IMR-90 (cell line): ENCODE data around the gene UBE3B. TPM values are rescaled to one million over a fixed set of nuclear protein-coding genes. Genes with fewer than 3 reads are reported as not detected.

Source experiments
- ATAC-seq: fragments of 200-7000 bp; cut with Tn5 transposase; 2 replicates; pipeline ENCODE4 v1.9.1; 2020; ENCODE audit warnings: low read depth, mild to moderate bottlenecking, moderate library complexity
- BruUV-seq: library from RNA; stranded (reverse); fragments of 400-500 nt; replicated peaks from 2 replicates; lab custom pipeline; 2021; lab: Mats Ljungman, UMichigan
- CTCF ChIA-PET: fragments of 300-600 bp; formaldehyde crosslinking; extraction: SDS; loops from one replicate; lab custom pipeline; 2021; ENCODE audit warnings: antibody characterized with exemption; lab: Yijun Ruan, JAX
- POLR2A ChIA-PET: fragments of 300-600 bp; sonication (Branson Sonifier 250); formaldehyde crosslinking; loops from one replicate; lab custom pipeline; 2022; ENCODE audit warnings: antibody characterized with exemption; ENCODE audit not compliant: unreplicated experiment; lab: Charles Lee
- DNase-seq: peaks from one replicate; pipeline ENCODE4 v3.0.0; 2013
- H2AFZ ChIP-seq: replicated peaks from 2 replicates; pipeline ENCODE3; 2013; ENCODE audit warnings: low read length, mild to moderate bottlenecking; ENCODE audit not compliant: poor library complexity
- H2AK5ac ChIP-seq: 2 replicates; pipeline ENCODE4 v1.6.1; 2013; ENCODE audit warnings: low read depth, low read length, inconsistent platforms
- H2AK9ac ChIP-seq: replicated peaks from 2 replicates; pipeline ENCODE3; 2013; ENCODE audit warnings: mild to moderate bottlenecking, low read depth, low read length, moderate library complexity; ENCODE audit not compliant: poor library complexity
- H2BK120ac ChIP-seq: 2 replicates; pipeline ENCODE4 v1.6.1; 2013; ENCODE audit warnings: low read depth, low read length, inconsistent platforms
- H2BK15ac ChIP-seq: 3 replicates; pipeline ENCODE4 v1.6.1; 2013; ENCODE audit warnings: low read depth, low read length, inconsistent platforms
- H2BK20ac ChIP-seq: 2 replicates; pipeline ENCODE4 v1.6.1; 2013; ENCODE audit warnings: low read depth, mild to moderate bottlenecking, inconsistent platforms, low read length, moderate library complexity
- H2BK5ac ChIP-seq: 2 replicates; pipeline ENCODE4 v1.6.1; 2013; ENCODE audit warnings: mild to moderate bottlenecking, low read depth, low read length, inconsistent platforms; ENCODE audit not compliant: poor library complexity, severe bottlenecking
- H3K14ac ChIP-seq: replicated peaks from 2 replicates; pipeline ENCODE4 v1.6.1; 2013; ENCODE audit warnings: low read depth, low read length, inconsistent platforms
- H3K18ac ChIP-seq: 2 replicates; pipeline ENCODE4 v1.6.1; 2013; ENCODE audit warnings: low read depth, low read length, control low read depth
- H3K23ac ChIP-seq: 2 replicates; pipeline ENCODE4 v1.6.1; 2013; ENCODE audit warnings: low read depth, low read length, inconsistent platforms
- H3K27ac ChIP-seq: 2 replicates; pipeline ENCODE4 v1.5.1; 2013; ENCODE audit warnings: mild to moderate bottlenecking, control low read depth, low read length; ENCODE audit not compliant: insufficient read depth
- H3K27me3 ChIP-seq: 2 replicates; pipeline ENCODE4 v1.6.1; 2013; ENCODE audit warnings: low read length; ENCODE audit not compliant: control insufficient read depth, insufficient read depth
- H3K36me3 ChIP-seq: 2 replicates; pipeline ENCODE4 v1.6.1; 2013; ENCODE audit warnings: low read length, mixed read lengths; ENCODE audit not compliant: control insufficient read depth, insufficient read depth
- H3K4ac ChIP-seq: 2 replicates; pipeline ENCODE4 v1.6.1; 2013; ENCODE audit warnings: low read depth, low read length, inconsistent platforms
- H3K4me1 ChIP-seq: 2 replicates; pipeline ENCODE4 v1.6.1; 2013; ENCODE audit warnings: low read length, mixed read lengths; ENCODE audit not compliant: control insufficient read depth, insufficient read depth
- H3K4me2 ChIP-seq: 2 replicates; pipeline ENCODE4 v1.6.1; 2013; ENCODE audit warnings: low read depth, mild to moderate bottlenecking, control low read depth, low read length, moderate library complexity
- H3K4me3 ChIP-seq: 2 replicates; pipeline ENCODE4 v1.5.1; 2013; ENCODE audit warnings: low read depth, mild to moderate bottlenecking, control low read depth, low read length, moderate library complexity; ENCODE audit not compliant: insufficient read depth
- H3K56ac ChIP-seq: 2 replicates; pipeline ENCODE4 v1.6.1; 2013; ENCODE audit warnings: low read length, inconsistent platforms; ENCODE audit not compliant: insufficient read depth; ENCODE audit errors: extremely low read depth
- H3K79me1 ChIP-seq, 2 experiments: 2 replicates each; pipeline ENCODE4 v1.6.1; 2013; ENCODE audit warnings: low read length in 2 of 2, inconsistent platforms in 1 of 2, low read depth in 1 of 2
- H3K9ac ChIP-seq: 2 replicates; pipeline ENCODE4 v1.6.1; 2013; ENCODE audit warnings: low read depth, low read length, control low read depth
- H3K9me1 ChIP-seq: 2 replicates; pipeline ENCODE4 v1.6.1; 2013; ENCODE audit warnings: low read length, inconsistent platforms; ENCODE audit not compliant: insufficient read depth
- H3K9me3 ChIP-seq: 2 replicates; pipeline ENCODE4 v1.6.1; 2013; ENCODE audit warnings: low read length; ENCODE audit not compliant: control insufficient read depth, insufficient read depth
- H4K20me1 ChIP-seq: 2 replicates; pipeline ENCODE4 v1.6.1; 2013; ENCODE audit warnings: low read length, inconsistent platforms; ENCODE audit not compliant: insufficient read depth
- H4K5ac ChIP-seq: 2 replicates; pipeline ENCODE4 v1.6.1; 2013; ENCODE audit warnings: mild to moderate bottlenecking, low read depth, low read length, control low read depth
- H4K8ac ChIP-seq, 2 experiments: 2 replicates each; pipeline ENCODE4 v1.6.1; 2013; ENCODE audit warnings: low read depth in 2 of 2, low read length in 2 of 2, control low read depth in 1 of 2, inconsistent platforms in 1 of 2
- H4K91ac ChIP-seq: 2 replicates; pipeline ENCODE4 v1.6.1; 2013; ENCODE audit warnings: low read depth, low read length, inconsistent platforms; ENCODE audit not compliant: insufficient read depth
- BHLHE40 ChIP-seq: fragments of 150-350 bp; IDR thresholded peaks from 2 replicates; pipeline ENCODE4 v1.6.1; 2016; ENCODE audit warnings: mild to moderate bottlenecking, low read depth, low read length
- CEBPB ChIP-seq: IDR thresholded peaks from 2 replicates; pipeline ENCODE4 v1.6.1; 2012; ENCODE audit warnings: low read depth, low read length, improper control_type of control experiment
- CHD1 ChIP-seq: IDR thresholded peaks from 2 replicates; pipeline ENCODE4 v1.6.1; 2012; ENCODE audit warnings: low read depth, low read length, improper control_type of control experiment
- CTCF ChIP-seq: conservative IDR thresholded peaks from 2 replicates; pipeline ENCODE4 v1.5.1; 2012; ENCODE audit warnings: mild to moderate bottlenecking, low read depth, low read length, improper control_type of control experiment
- ELK1 ChIP-seq: fragments of 150-350 bp; IDR thresholded peaks from 2 replicates; pipeline ENCODE4 v1.6.1; 2016; ENCODE audit warnings: low read depth, mild to moderate bottlenecking, low read length, moderate library complexity, borderline replicate concordance
- FOS ChIP-seq: fragments of 150-350 bp; IDR thresholded peaks from 2 replicates; pipeline ENCODE4 v1.6.1; 2016; ENCODE audit warnings: low read depth, low read length
- MAFK ChIP-seq: IDR thresholded peaks from 2 replicates; pipeline ENCODE4 v1.6.1; 2012; ENCODE audit warnings: low read depth, low read length, improper control_type of control experiment
- MAZ ChIP-seq: IDR thresholded peaks from 2 replicates; pipeline ENCODE4 v1.6.1; 2012; ENCODE audit warnings: low read depth, mild to moderate bottlenecking, low read length, improper control_type of control experiment, moderate library complexity, borderline replicate concordance
- NFE2L2 ChIP-seq: fragments of 150-350 bp; IDR thresholded peaks from 2 replicates; pipeline ENCODE4 v1.6.1; 2016; ENCODE audit warnings: low read depth, mild to moderate bottlenecking, low read length
- POLR2A ChIP-seq: IDR thresholded peaks from 2 replicates; pipeline ENCODE4 v1.6.1; 2012; ENCODE audit warnings: mild to moderate bottlenecking, low read depth, low read length
- RCOR1 ChIP-seq: IDR thresholded peaks from 2 replicates; pipeline ENCODE4 v1.6.1; 2012; ENCODE audit warnings: mild to moderate bottlenecking, low read length, improper control_type of control experiment; ENCODE audit not compliant: insufficient replicate concordance
- RFX5 ChIP-seq: IDR thresholded peaks from 2 replicates; pipeline ENCODE4 v1.8.0; 2012; ENCODE audit warnings: low read depth, mild to moderate bottlenecking, low read length, moderate library complexity
- SMC3 ChIP-seq: fragments of 150-350 bp; IDR thresholded peaks from 2 replicates; pipeline ENCODE4 v1.6.1; 2016; ENCODE audit warnings: low read depth, mild to moderate bottlenecking, antibody characterized with exemption, low read length, moderate library complexity
- USF2 ChIP-seq: fragments of 150-350 bp; IDR thresholded peaks from 2 replicates; pipeline ENCODE4 v1.6.1; 2017; ENCODE audit warnings: mild to moderate bottlenecking, antibody characterized with exemption, low read length, low read depth
- WGBS, 2 experiments: methylation state at CpG; one replicate each; pipeline versions ENCODE4 v1.1.5 to v1.1.7; 2013; ENCODE audit warnings: missing lambda C conversion rate in 2 of 2; ENCODE audit not compliant: insufficient read length in 1 of 2; ENCODE audit errors: extremely low coverage in 2 of 2; 5-methylcytosine and 5-hydroxymethylcytosine counted together
- dilution Hi-C: fragments of 300-500 bp; cut with HindIII; formaldehyde crosslinking; loops from one replicate; pipeline ENCODE4 v1.14.3; 2018; ENCODE audit warnings: low sequenced_read_pairs; ENCODE audit not compliant: unreplicated experiment
- in situ Hi-C: fragments of 300-500 bp; cut with MboI; formaldehyde crosslinking; loops from 3 replicates; pipeline ENCODE4 v1.14.3; 2019; ENCODE audit warnings: low sequenced_read_pairs, inconsistent platforms, mixed read lengths
- intact Hi-C: fragments of 100-400 bp; cut with micrococcal nuclease; formaldehyde crosslinking; loops from 2 replicates; pipeline ENCODE4 v1.10.0; 2022
- polyA plus RNA-seq, 3 experiments: library from polyadenylated mRNA; depleted of rRNA; stranded (reverse); fragments of >200 nt; gene quantifications; 2 replicates each; pipeline ENCODE4 v1.2.3, GENCODE V29; 2012; ENCODE audit warnings: low replicate concordance in 1 of 3
- total RNA-seq: library from RNA; depleted of rRNA; stranded (reverse); fragments of >200 nt; gene quantifications from 2 replicates; pipeline ENCODE4 v1.2.3, GENCODE V29; 2012

Gene UBE3B
- total and polyA plus RNA-seq, 2 of the 4 experiments (the other 2 are of a cell fraction), result 18.8 to 24.9 TPM

GRCh38 chr12:109436188-109436560 is 41.3 kb upstream of the UBE3B start:
- Histone ChIP-seq H3K4me1 (no peaks in the 10 kb centered on the region; the same call in 1 of the 2 replicates), H3K9me1 (peaks cover 6% of the 10 kb centered on the region; the same call in 1 of the 2 replicates), H2AFZ (no peak overlapping the region), H3K14ac (no peak overlapping the region), H3K18ac (no peak overlapping the region), H3K23ac (no peak overlapping the region), H2BK120ac (no peak overlapping the region), H2BK20ac (no peak overlapping the region), H3K36me3 (no peaks in the 10 kb centered on the region), H3K9ac (no peak overlapping the region), H4K20me1 (no peaks in the 10 kb centered on the region), H3K4me2 (no peak overlapping the region), H2BK5ac (no peak overlapping the region), H4K91ac (no peak overlapping the region), H3K56ac (no peak overlapping the region), H2AK9ac (no peak overlapping the region), H3K27ac (no peak overlapping the region), H3K79me1 (peaks cover 0 to 4% of the 10 kb centered on the region in 2 experiments; a peak in 1 of 4 replicates), H3K4me3 (no peak overlapping the region), H2AK5ac (no peak overlapping the region; the same call in 1 of the 2 replicates), H3K27me3 (no peaks in the 10 kb centered on the region), H3K9me3 (no peaks in the 10 kb centered on the region), H2BK15ac (no peak overlapping the region), H3K4ac (no peak overlapping the region; the same call in 1 of the 2 replicates), H4K8ac (no peak overlapping the region), H4K5ac (no peak overlapping the region)
- no TSS peak for BruUV-seq
- no peak for DNase-seq
- intact Hi-C loops, result no loop called here
- WGBS, 2 experiments, result no CpG with 5 or more reads among the region's 7 CpGs
- POLR2A ChIA-PET, result no interaction called here
- ATAC-seq, result no peak
- in situ Hi-C loops, result no loop called here
- no peak for TF ChIP-seq CEBPB
- TF ChIP-seq POLR2A, result no peak
- TF ChIP-seq ELK1, result no peak
- no peak for TF ChIP-seq BHLHE40
- no peak for TF ChIP-seq FOS
- no peak for TF ChIP-seq NFE2L2
- TF ChIP-seq CTCF, result no peak
- no peak for TF ChIP-seq MAFK
- TF ChIP-seq CHD1, result no peak
- TF ChIP-seq RCOR1, result no peak
- TF ChIP-seq USF2, result no peak
- TF ChIP-seq MAZ, result no peak
- no peak for TF ChIP-seq RFX5
- TF ChIP-seq SMC3, result no peak
- dilution Hi-C loops, result no loop called here
- CTCF ChIA-PET, result interaction anchor here (1.6 kb wide), 1 partner anchor 8 kb away, joined by 7 read pairs; no protein-coding TSS in a partner anchor
